Brain microvascular endothelial cell (primary cell): ENCODE results near the gene C2CD2.
A peak's percentile ranks its signal among the peaks of the same experiment; 100 is the strongest.

Source experiments
- DNase-seq: peaks from one replicate; pipeline ENCODE4 v3.0.0-alpha.2; 2020
- H3K27ac ChIP-seq: fragments of 250-450 bp; sonication (Bioruptor Pico); 2 replicates; pipeline ENCODE4 v1.5.1; 2020; ENCODE audit warnings: mild to moderate bottlenecking, moderate library complexity
- H3K27me3 ChIP-seq: fragments of 250-450 bp; sonication (Bioruptor Pico); replicated peaks from 2 replicates; pipeline ENCODE4 v1.5.1; 2020; ENCODE audit warnings: mild to moderate bottlenecking
- H3K36me3 ChIP-seq: fragments of 250-450 bp; sonication (Bioruptor Pico); replicated peaks from 2 replicates; pipeline ENCODE4 v1.5.1; 2020; ENCODE audit warnings: mild to moderate bottlenecking
- H3K4me3 ChIP-seq: 2 replicates; pipeline ENCODE4 v1.5.1; 2011; ENCODE audit warnings: low read depth, mild to moderate bottlenecking, control low read depth, low read length, moderate library complexity
- CTCF ChIP-seq: IDR thresholded peaks from 2 replicates; pipeline ENCODE4 v1.5.1; 2011; ENCODE audit warnings: low read depth, mild to moderate bottlenecking, moderate library complexity, low read length, control low read depth, inconsistent platforms; ENCODE audit errors: missing control alignments
- in situ Hi-C: cut with HindIII; loops from 2 replicates; pipeline ENCODE4 v1.10.0; 2017; ENCODE audit warnings: low sequenced_read_pairs, low pct_ligation_motif_present

C2CD2 gene

GRCh38 chr21:41929248-41929647 lies 24.6 kb downstream of the C2CD2 start:
- Histone ChIP-seq H3K36me3 (no peaks in the 10 kb centered on the region), H3K4me3 (no peak overlapping the region), H3K27ac (no peak overlapping the region), H3K27me3 (no peaks in the 10 kb centered on the region)
- DNase-seq = no peak
- TF ChIP-seq CTCF = no peak
- in situ Hi-C loops = no loop called here

DNA sequence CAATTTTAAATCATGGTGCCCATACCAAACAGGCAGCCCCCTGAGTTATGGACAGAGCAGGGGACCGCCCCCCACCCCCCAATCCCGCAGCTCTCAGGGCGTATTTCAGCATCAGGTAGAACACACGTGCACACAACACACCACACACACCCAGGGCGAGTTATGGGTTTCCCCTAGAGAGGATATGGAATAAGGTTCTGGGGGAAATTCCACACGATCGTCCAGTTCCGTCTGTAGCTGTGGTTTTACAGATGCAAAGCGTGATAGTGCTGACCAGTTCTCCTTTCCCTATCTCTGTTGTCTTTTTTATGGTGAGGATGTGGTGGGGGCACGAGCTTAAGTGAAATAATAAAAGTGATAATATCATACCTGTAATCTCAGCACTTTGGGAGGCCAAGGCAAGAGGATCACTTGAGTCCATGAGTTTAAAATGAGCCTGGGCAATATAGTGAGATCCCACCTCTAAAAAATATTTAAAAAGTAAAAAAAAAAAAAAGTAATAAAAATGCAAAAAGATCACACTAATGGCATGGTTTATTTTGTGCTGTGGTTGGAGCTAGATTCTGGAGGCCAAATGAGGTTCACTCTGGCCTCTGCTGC lies 25.1 kb downstream of the C2CD2 start:
- Histone ChIP-seq H3K27me3 (no peaks in the 10 kb centered on the region), H3K27ac (no peak overlapping the region), H3K4me3 (no peak overlapping the region), H3K36me3 (no peaks in the 10 kb centered on the region)
- DNase-seq = no peak
- in situ Hi-C loops = no loop called here
- TF ChIP-seq CTCF = no peak

- TF ChIP-seq CTCF = no peak
- in situ Hi-C loops = no loop called here
- Histone ChIP-seq H3K4me3 (no peak overlapping the region), H3K27ac (no peak overlapping the region), H3K27me3 (no peaks in the 10 kb centered on the region), H3K36me3 (no peaks in the 10 kb centered on the region)
- no peak for DNase-seq
Measured at GRCh38 chr21:41927727-41928409, 25.9 kb downstream of the C2CD2 start.

DNA sequence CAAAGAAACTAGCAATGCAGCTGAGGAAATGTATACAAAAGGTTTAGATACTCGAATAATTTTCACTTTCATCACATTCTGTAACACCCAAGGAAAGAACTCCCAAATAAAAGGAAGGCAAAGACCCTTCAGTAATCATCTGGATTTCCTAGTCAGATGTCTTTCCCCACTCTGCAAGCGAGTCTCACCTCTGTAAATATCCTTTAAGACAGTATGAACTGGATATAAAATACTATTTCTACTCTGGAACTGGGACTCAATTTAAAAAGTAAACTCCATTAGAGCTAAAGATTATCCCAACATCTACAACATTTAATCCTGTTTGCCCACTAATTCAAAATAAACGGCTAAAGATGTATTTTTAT lies 27.0 kb downstream of the C2CD2 start:
- no peak for DNase-seq
- in situ Hi-C loops = no loop called here
- TF ChIP-seq CTCF = no peak
- H3K36me3 ChIP-seq = no peaks in the 10 kb centered on the region
- peak overlapping the region; percentile 98 for H3K27ac ChIP-seq
- H3K27me3 ChIP-seq = no peaks in the 10 kb centered on the region
- peak overlapping the region; percentile 41 for H3K4me3 ChIP-seq

DNA sequence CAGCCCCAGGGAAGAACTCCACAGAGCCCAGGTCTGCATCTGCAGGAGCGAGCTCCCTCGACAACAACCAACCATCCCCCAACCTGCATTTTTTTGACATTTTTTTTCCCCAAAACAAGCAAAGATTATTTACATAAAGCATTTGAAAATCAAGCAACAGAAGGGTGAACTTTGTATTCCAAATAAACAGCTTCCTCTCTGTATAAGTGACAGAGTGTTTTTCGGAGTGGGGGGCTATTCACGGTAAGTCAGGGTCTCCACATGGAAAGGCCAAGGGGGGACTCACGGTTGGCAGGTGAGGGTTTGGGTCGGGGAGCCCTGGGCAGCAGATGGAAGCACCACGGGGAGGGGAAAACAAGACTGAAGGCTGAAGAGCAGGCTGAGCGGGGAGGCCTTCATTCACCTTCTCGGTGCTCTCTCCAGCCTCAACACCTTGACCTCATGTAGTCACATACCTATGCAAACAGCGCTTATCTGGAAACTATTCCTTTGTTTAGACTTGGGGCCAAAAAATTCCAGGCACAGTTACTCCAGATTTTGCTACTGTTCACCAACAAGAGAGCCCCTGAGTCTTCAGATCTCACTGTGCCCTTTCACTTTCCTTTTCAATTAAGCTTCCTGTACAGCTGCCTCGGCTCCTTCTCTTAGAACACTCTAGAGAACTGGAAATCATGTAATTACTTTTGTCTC lies 27.6 kb downstream of the C2CD2 start:
- peak; percentile 45 for DNase-seq
- Histone ChIP-seq H3K27ac (peak overlapping the region; percentile 98), H3K27me3 (no peaks in the 10 kb centered on the region), H3K36me3 (no peaks in the 10 kb centered on the region), H3K4me3 (peak overlapping the region; percentile 41)
- TF ChIP-seq CTCF = no peak
- in situ Hi-C loops = no loop called here
